ENCODE data around the gene FADD. TPM values are rescaled to one million over a fixed set of nuclear protein-coding genes. Genes with fewer than 3 reads are reported as not detected.
A peak's percentile ranks its signal among the peaks of the same experiment; 100 is the strongest.
"Not testable (repeated sequence)": the region's sequence is repeated elsewhere in the genome, so short reads cannot be mapped to it uniquely, and the experiment has no call there.

The FADD gene
- total RNA-seq, 1 donor: 31.2 TPM

DNA sequence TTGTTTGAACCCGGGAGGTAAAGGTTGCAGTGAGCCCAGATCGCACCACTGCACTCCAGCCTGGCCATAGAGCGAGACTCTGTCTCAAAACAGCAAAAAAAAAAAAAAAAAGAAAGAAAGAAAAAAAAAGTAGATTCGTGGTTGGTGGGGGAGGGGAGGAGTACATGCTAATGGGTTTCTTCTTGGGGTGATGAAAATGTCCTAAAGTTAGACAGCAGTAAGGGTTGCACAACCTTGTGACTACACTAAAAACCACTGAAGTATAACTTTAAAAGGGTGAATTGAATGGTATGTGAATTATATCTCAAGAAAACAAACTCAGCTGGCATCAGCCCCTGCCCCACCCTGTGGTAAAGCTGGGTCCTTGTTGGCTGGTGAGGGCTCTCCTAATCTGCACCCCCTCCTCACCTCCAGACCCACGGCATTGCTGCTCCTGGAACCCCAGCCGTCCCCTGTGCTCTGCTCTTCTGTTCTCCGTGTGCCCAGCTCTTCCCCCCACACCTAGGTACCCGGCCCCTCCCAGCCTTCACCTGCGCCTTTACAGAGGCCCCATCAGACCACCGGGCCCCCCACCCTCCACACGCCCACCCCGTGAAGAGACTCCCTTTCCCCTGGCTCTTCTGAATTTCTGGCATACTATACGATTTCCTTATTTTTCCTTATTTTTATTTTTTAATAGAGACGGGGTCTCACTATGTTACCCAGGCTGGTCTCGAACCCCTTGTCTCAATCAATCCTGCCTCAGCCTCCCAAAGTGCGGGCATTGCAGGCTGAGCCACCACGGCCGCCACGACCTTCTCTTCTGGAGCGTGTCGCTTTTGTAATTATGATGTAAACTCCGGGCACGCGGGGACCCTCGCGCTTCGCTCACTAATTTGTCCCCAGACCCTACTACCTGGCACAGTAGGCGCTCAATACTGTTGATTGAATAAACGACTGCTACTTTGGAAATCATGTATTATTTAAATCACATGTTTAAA is 924 bp upstream of the FADD start:
- DNase-seq (ENCODE audit: low read depth in 2 of 3, low spot score in 2 of 3): peak in 1 of 3 donors; percentile 38

DNA sequence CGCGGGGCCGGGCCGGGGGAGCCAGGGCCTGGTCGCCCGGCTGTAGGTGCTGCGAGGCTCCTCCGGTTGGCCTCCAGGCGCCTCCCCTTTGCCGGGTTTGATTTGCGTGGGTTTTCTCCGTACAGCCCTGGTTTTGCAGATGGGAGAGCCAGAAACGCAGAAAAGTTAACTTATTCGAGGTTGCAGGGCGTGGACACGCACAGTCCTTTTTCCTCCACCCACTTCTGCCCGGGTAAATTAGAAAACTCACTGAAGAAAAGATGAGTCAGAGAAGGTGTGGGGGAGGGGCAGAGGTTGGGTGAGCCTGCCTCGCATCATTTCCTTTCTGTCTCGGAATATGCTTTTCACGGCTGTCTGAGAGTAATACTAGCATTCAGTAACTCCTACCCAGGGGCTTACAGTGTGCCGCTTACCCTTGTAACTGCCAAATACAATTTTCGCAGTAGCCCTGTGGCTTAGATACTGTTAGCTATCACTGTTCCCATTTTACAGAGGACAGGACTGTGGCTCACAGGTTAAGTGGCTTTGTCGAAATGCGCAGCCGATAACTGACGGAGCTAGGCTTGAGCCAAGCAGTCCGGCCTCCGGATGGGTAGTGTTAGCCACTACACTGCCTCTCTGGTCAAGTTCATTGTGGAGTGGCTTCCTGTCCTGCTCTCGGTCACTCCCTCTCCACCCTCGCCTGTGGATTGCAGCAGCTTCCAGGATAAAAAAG is 812 bp downstream of the FADD start:
- DNase-seq (ENCODE audit: low read depth in 2 of 3, low spot score in 2 of 3): peak; percentile 72 to 96 (median 92)

DNA sequence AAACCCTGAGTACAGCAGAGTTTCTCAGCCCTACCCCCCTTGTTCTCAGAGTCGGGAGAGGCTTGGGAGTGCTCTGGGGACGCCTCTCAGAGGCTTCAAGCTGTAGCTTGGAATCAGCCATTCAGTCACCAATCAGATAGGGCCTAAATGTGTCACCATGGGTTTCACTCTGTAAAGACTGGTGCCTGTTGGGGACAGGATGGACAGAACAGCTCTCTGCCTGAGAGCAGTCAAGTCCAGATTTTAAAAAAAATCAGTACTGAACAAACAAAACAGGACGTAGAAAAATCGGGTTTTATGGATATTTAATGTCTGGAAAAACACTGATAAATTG is 1.3 kb downstream of the FADD start:
- no peak for DNase-seq (ENCODE audit: low read depth in 2 of 3, low spot score in 2 of 3)

DNA sequence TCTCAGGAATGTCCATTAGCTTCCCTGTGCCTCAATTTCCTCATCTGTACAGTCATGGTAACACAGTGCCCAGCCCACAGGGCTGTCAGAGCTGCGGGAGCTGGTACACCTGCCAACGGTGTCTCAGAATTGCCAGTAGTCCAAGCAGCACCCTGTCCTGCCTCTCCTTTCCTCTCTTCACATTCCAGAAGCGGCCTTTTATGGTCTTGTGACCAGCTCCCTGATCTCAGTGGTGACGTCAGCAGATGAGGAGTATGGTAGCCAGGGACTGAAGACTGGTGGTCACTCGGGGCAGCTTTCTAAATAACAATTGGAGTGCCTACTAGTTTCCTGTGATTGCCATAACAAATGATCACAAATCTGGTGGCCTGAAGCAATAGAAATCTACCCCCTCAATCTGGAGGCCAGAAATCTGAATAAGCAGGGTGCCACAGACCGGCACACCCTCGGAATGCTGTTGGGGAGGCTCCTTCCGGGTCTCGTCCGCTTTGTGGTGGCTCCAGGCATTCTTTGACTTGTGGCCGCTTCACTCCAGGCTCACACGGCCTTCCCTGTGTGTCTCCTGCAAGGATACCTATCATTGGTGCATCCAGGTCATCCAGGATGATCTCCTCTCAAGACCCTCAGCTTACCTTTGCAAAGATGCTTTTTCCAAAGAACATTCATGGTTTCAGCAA is 2.1 kb downstream of the FADD start:
- no peak for DNase-seq (ENCODE audit: low read depth in 2 of 3, low spot score in 2 of 3)

DNA sequence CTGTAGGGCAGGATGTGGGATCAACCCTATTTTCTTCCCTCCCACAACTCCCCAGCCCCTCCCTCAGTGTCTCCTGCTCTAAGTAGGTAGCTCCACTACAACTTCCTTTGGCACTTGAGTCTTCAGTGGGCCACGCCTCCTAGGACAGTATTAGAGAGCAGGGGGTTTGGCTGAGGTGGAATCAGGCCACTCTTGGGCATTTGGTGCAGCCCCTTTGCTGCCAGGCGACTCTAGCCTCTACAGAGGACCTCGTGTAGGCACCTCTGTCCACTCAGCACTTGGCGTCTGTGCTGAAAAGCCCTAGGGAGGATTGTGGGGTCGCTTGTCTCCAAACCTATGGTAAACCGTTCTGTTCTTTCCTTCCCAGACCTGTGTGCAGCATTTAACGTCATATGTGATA is 2.7 kb downstream of the FADD start:
- DNase-seq (ENCODE audit: low read depth in 2 of 3, low spot score in 2 of 3): no peak

DNA sequence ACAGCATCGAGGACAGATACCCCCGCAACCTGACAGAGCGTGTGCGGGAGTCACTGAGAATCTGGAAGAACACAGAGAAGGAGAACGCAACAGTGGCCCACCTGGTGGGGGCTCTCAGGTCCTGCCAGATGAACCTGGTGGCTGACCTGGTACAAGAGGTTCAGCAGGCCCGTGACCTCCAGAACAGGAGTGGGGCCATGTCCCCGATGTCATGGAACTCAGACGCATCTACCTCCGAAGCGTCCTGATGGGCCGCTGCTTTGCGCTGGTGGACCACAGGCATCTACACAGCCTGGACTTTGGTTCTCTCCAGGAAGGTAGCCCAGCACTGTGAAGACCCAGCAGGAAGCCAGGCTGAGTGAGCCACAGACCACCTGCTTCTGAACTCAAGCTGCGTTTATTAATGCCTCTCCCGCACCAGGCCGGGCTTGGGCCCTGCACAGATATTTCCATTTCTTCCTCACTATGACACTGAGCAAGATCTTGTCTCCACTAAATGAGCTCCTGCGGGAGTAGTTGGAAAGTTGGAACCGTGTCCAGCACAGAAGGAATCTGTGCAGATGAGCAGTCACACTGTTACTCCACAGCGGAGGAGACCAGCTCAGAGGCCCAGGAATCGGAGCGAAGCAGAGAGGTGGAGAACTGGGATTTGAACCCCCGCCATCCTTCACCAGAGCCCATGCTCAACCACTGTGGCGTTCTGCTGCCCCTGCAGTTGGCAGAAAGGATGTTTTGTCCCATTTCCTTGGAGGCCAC is 3.3 kb downstream of the FADD start:
- no peak for DNase-seq (ENCODE audit: low read depth in 2 of 3, low spot score in 2 of 3)

DNA sequence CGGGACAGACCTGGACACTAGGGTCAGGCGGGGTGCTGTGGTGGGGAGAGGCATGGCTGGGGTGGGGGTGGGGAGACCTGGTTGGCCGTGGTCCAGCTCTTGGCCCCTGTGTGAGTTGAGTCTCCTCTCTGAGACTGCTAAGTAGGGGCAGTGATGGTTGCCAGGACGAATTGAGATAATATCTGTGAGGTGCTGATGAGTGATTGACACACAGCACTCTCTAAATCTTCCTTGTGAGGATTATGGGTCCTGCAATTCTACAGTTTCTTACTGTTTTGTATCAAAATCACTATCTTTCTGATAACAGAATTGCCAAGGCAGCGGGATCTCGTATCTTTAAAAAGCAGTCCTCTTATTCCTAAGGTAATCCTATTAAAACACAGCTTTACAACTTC is 3.9 kb downstream of the FADD start:
- no peak for DNase-seq (ENCODE audit: low read depth in 2 of 3, low spot score in 2 of 3)

DNA sequence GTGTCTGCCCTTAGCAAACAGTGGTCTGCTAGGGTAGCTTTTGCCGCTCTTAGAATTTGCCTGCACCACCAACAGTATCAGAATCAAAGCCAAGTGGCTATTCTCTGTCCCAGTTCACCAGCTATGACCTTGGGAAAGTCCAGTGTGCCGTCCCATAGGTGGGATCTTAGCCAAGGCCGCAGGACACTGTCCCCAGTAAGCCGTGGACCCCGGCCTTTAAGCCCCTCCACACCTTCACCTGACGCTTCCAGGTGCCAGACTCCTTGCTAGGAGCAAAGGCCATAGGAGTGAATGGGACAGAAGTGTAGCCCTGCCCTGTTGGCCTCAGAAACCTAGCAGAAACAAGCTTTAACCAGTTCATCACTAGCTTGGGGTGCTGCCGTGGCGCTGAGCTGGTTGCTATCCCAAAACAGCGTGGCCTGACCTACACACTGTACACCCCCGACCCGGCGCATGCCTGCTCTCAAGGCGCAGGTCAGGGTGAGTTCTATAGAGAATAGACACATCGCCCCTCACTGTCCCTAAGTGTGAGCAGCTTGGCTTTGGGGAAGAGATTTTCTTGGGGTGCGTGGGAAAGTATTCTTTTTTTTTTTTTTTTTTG is 4.5 kb downstream of the FADD start:
- DNase-seq (ENCODE audit: low read depth in 2 of 3, low spot score in 2 of 3): no peak

DNA sequence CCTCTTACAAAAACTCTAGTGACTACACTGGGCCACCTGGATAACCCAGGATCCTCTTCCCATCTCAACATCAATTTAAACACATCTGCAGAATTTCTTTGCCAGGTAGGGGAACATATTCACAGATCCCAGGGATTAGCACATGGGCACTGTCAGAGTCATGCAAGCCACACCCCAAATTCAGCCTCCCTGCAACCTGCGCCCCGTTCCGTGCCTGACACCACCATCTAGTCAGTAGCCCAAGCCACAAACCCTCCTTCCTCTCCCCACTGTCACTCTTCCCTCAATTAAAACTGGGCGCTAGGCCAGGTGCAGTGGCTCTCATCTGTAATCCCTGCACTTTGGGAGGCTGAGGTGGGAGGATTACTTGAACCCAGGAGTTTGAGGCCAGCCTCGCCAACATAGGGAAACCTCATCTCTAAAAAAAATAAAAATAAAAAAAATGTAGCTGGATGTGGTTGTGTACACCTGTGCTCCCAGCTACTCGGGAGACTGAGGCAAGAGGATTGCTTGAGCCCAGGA is 6.4 kb downstream of the FADD start:
- no peak for DNase-seq (ENCODE audit: low read depth in 2 of 3, low spot score in 2 of 3)

DNA sequence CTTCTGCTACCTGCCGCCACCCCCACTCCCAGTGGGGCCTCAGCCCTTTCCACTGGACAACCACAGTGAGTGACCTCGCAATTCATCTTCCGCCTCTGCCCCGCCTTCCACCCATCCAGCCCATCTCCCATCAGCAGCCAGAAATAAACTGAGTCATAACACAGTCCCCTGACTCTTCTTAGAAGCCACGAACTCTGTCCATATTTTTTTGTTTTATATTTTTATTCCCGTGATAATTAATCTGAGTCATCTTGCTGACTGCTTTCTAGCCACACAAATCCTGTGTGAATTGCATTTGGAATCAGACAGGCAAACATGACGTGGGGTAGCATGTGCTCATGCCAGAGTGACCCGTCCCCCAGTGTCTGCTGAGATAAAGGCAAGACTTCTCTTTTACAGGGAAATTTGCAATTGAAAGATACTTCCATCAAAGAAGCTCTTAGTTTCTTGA is 7.0 kb downstream of the FADD start:
- DNase-seq (ENCODE audit: low read depth in 2 of 3, low spot score in 2 of 3): no peak

DNA sequence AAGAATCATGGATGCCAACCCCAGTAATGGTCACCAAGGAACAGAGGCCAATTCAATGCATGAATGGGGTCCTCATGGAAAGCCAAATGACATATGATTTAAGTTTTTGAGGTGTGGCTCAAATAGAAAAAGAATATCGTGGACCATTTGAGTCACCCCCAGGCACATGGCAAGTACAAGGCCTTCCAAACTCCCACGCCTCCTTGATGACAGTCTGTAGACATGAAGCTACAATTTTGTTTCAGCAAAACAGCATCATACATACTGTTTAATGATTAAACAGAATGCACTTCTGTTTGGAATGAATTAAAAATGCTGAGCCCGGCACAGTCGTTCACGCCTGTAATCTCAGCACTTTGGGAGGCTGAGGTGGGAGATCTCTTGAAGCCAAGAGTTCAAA is 7.4 kb downstream of the FADD start:
- DNase-seq (ENCODE audit: low read depth in 2 of 3, low spot score in 2 of 3): no peak

DNA sequence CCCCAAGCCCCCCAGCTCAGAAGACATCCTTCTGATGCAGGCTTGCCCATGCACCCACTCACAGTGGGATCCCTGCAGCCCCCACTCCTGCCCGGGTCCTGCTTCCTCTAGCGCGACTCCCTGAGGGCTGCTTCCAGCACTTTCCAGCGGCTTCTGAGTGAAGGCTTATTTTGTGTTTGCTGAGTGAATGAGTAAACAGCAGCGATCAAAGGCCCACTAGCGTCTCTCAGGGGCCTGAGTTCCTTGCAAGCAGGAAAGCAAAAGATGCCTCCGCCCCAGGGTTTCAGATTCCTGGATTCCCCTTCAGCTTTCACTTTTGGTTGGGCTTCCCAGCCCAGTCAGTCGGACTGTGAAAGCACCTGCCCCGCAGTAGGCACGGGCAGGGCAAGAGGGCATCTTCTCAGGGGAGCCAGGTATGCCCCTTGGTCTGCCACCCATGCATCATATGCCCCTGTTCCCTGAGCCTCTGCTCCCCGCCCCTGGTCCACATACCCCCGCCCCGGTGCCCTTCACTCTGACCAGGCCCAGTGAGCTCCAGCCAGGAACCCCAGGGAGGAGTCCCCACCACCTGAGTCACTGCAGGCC is 9.2 kb downstream of the FADD start:
- DNase-seq (ENCODE audit: low read depth in 2 of 3, low spot score in 2 of 3): no peak

DNA sequence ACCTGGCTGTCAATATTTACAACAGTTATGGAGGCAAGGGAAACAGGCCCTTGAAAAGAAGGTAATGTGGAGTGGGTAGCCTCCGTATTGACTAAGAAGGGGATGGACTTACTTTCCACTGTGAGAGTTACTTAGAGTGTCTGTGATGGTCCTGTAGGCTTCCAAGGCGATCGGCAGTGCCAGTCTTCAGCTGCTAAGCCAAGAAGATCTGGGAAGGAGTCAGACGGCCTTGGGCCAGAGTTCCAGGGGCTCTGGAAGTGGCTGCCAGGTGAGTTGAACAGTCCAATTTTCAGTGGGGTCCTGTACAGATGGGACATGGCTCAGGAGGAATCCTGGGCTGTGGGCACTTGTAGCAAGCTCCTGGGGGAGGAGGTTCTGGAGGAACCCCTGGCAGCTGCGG is 14.3 kb downstream of the FADD start:
- not testable (repeated sequence) for DNase-seq (ENCODE audit: low read depth in 2 of 3, low spot score in 2 of 3)

DNA sequence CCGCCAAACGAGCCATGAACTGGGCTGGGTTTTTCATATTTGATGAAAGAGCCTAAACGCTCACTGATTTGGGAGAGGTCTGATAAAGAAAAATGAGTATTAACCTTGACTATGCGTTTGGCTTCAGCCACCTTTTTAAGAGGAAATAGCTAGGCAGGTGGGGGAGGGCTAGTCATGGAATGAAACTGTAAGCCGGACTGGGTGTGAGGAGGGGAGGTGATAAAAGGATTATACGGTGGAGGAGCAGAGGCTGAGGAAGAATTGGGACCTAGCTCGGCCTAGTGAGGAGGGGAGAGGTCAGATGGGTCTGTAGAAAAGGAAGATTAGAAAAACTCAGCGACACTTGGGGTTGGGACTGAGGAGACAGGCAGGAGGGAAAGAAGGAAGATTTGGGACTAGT is 15.0 kb downstream of the FADD start:
- DNase-seq (ENCODE audit: low read depth in 2 of 3, low spot score in 2 of 3): not testable (repeated sequence)

DNA sequence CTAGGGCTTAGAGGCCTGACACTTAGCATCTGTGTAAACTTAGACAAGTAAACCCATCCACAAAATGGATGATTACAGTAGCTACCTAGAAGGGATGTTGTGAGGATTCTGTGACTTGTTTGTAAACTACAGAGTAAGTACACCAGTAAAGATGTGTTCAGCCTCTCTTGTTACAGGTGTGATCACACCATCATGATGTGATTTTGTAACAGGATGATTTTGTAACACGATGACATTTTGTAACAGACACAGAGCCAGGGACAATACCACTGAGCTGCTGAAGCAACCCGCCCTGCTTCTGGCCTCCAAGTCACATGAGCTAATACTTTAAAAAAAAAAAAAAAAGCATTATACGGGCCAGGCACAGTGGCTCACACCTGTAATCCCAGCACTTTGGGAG is 17.0 kb downstream of the FADD start:
- no peak for DNase-seq (ENCODE audit: low read depth in 2 of 3, low spot score in 2 of 3)

DNA sequence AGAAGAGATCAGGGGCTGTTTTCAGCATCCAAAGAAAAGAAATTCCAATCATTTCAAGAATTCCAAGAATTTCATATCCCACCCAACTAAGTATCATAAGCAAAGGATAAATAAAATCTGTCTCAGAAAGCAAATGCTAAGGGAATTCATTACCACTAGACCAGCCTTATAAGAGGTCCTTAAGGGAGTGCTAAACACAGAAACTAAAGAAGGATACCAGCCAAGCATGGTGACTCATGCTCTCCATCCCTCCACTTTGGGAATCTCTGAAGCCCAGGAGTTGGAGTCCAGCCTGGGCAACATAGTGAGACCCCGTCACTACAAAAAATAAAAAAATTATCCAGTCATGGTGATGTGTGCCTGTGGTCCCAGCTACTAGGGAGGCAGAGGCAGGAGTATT is 17.8 kb downstream of the FADD start:
- no peak for DNase-seq (ENCODE audit: low read depth in 2 of 3, low spot score in 2 of 3)

DNA sequence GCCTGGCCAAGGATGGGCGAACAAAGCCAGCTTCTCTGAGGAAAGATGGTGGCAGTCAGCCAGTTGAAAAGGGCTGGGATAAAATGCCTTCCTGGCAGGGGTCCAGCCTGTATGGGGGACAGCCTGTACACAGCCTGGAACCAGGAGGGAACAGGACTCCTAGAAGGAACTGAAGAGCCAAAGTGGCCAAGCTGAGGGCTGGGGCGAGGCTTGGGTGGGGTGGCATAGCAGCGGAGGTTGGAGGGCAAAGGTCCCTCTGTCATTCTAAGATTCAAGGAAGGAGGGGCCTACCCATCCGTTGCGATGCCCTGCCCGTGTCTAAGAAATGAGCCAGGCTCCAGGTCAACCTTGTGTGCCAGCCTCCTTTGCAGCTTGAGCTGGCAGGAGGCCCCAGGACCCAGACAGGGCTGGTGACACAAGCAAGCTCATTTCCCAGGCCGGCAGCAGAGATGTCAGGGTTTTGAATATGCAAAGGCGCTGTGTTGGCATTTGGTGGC is 22.6 kb downstream of the FADD start:
- DNase-seq (ENCODE audit: low read depth in 2 of 3, low spot score in 2 of 3): no peak

DNA sequence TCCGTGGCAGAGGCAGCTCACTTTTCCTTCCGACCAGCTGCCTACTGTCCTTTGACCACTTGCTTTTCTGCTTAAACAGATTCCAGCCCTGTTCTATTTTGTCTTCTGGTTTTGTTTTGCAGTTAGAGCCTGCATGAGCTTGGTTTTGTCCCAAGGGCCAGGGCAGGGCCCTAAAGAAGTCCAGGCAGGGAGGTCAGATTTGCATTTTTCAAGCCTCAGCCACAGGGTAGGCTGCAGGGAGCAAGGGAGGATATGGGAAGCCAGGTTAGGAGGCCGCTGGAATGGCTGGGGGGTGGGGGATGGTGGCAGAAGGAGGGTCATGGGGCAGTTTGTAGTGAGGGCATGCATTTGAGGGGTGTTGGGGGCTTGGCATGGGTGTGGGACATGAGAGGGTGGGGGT is 23.1 kb downstream of the FADD start:
- DNase-seq (ENCODE audit: low read depth in 2 of 3, low spot score in 2 of 3): no peak

DNA sequence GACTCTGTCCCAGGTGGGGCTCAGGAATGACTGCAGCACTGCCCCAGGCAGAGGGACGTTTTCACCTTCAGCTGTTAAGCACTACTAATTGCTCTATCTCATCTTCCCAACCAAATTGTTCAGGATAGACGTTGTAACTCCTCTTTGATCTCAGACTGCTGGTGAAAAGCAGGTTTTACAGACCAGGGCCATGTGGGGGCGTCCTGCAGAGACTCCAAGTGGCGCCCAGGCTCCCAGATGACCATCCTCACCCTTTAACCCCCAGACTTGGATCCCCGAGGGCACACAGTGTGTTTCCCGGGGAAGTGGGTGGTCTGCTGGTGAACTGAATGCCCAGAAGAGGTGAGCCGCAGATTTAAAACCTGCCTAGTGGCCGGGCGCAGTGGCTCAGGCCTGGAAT is 23.9 kb downstream of the FADD start:
- DNase-seq (ENCODE audit: low read depth in 2 of 3, low spot score in 2 of 3): peak in 2 of 3 donors; percentile 9 to 26

DNA sequence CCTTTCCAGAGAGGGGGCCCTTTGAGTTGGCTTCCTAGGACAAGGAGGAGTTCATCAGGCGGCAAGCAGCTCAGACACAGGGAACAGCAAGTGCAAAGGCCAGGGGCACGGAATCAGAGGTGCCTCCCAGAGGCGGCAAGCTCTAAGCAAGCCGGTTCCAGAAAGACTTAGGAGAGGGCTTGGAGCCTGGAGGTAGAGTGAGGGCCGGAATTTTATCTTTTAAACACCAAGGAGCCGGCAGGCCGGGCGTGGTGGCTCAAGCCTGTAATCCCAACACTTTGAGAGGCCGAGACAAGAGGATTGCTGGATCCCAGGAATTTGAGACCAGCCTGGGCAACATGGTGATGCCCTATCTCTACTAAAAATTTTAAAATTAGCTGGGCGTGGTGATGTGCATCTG is 26.6 kb downstream of the FADD start:
- DNase-seq (ENCODE audit: low read depth in 2 of 3, low spot score in 2 of 3): no peak
